NT2/D1 (cell line): ENCODE measurements around the gene IMMP2L.

Source experiments
- YY1 ChIP-seq: IDR thresholded peaks from 2 replicates; pipeline ENCODE4 v1.6.1; 2011; ENCODE audit not compliant: insufficient read length, insufficient read depth
- ZNF274 ChIP-seq: IDR thresholded peaks from 2 replicates; pipeline ENCODE4 v1.6.1; 2011; ENCODE audit warnings: mild to moderate bottlenecking, low read depth, low read length

GRCh38 chr7:111371437-111371836 is 190.9 kb downstream of the IMMP2L start:
- TF ChIP-seq YY1 (no peak), ZNF274 (no peak)
